Neural progenitor cell (in vitro differentiated cells): ENCODE data around the gene ARMH3. TPM values are rescaled to one million over a fixed set of nuclear protein-coding genes. Genes with fewer than 3 reads are reported as not detected.

Source experiments
- DNase-seq: peaks from one replicate; pipeline ENCODE4 v3.0.0-alpha.2; 2016; ENCODE audit warnings: low spot score
- H2AFZ ChIP-seq: fragments of 200-600 bp; sonication (generic); replicated peaks from 2 replicates; pipeline ENCODE4 v1.6.1; 2016; ENCODE audit warnings: antibody characterized with exemption
- H3F3A ChIP-seq: fragments of 200-600 bp; sonication (generic); 2 replicates; pipeline ENCODE4 v1.6.1; 2016; ENCODE audit warnings: antibody characterized with exemption, low read depth
- H3K27ac ChIP-seq: fragments of 200-600 bp; sonication (generic); 2 replicates; pipeline ENCODE4 v1.5.1; 2016; ENCODE audit warnings: mild to moderate bottlenecking
- H3K27me3 ChIP-seq: fragments of 200-600 bp; sonication (generic); 2 replicates; pipeline ENCODE4 v1.6.1; 2016; ENCODE audit warnings: mild to moderate bottlenecking, moderate library complexity
- H3K36me3 ChIP-seq: fragments of 200-600 bp; sonication (generic); 2 replicates; pipeline ENCODE4 v1.5.1; 2016
- H3K4me1 ChIP-seq: fragments of 200-600 bp; sonication (generic); 2 replicates; pipeline ENCODE4 v1.6.1; 2016; ENCODE audit warnings: mixed run types
- H3K4me2 ChIP-seq: fragments of 200-600 bp; sonication (generic); 2 replicates; pipeline ENCODE4 v1.6.1; 2016
- H3K4me3 ChIP-seq: fragments of 200-600 bp; sonication (generic); 2 replicates; pipeline ENCODE4 v1.5.1; 2016
- H3K79me2 ChIP-seq: fragments of 200-600 bp; sonication (generic); 2 replicates; pipeline ENCODE4 v1.6.1; 2016; ENCODE audit warnings: low read depth
- H3K9ac ChIP-seq: fragments of 200-600 bp; sonication (generic); 2 replicates; pipeline ENCODE4 v1.6.1; 2016
- H3K9me3 ChIP-seq: fragments of 200-600 bp; sonication (generic); 2 replicates; pipeline ENCODE4 v1.5.1; 2016; ENCODE audit warnings: low read depth
- H4K20me1 ChIP-seq: fragments of 200-600 bp; sonication (generic); 2 replicates; pipeline ENCODE4 v1.6.1; 2016; ENCODE audit warnings: low read depth
- H3K27ac Mint-ChIP-seq: 3 replicates; pipeline ENCODE4 v1.8.0; 2021; ENCODE audit warnings: mixed read lengths
- H3K27me3 Mint-ChIP-seq: 2 replicates; pipeline ENCODE4 v1.8.0; 2022; ENCODE audit warnings: low read depth, mild to moderate bottlenecking, inconsistent platforms, moderate library complexity, mixed read lengths; ENCODE audit not compliant: insufficient read depth
- H3K36me3 Mint-ChIP-seq: 3 replicates; pipeline ENCODE4 v1.8.0; 2021; ENCODE audit warnings: mixed read lengths
- H3K4me1 Mint-ChIP-seq: 3 replicates; pipeline ENCODE4 v1.8.0; 2021; ENCODE audit warnings: mixed read lengths
- H3K4me3 Mint-ChIP-seq: 3 replicates; pipeline ENCODE4 v1.8.0; 2021; ENCODE audit warnings: mild to moderate bottlenecking, moderate library complexity, mixed read lengths
- H3K9me3 Mint-ChIP-seq: 3 replicates; pipeline ENCODE4 v1.8.0; 2020; ENCODE audit warnings: mixed read lengths
- CTCF ChIP-seq: fragments of 200-600 bp; sonication (generic); IDR thresholded peaks from 2 replicates; pipeline ENCODE4 v1.5.1; 2017; ENCODE audit warnings: antibody characterized with exemption, mild to moderate bottlenecking
- EZH2 ChIP-seq: fragments of 200-600 bp; sonication (generic); IDR thresholded peaks from 2 replicates; pipeline ENCODE4 v1.6.1; 2017; ENCODE audit warnings: antibody characterized with exemption, mild to moderate bottlenecking, moderate library complexity
- EZH2phosphoT487 ChIP-seq: fragments of 200-600 bp; sonication (generic); IDR thresholded peaks from 2 replicates; pipeline ENCODE4 v1.6.1; 2017; ENCODE audit warnings: antibody characterized with exemption
- total RNA-seq: library from RNA; depleted of rRNA; stranded (reverse); fragments of >200 nt; gene quantifications from 2 replicates; pipeline ENCODE4 v1.2.3, GENCODE V29; 2015; ENCODE audit warnings: low replicate concordance

ARMH3 gene
- total RNA-seq, 1 donor from 2014 or later = 14.5 TPM

DNA sequence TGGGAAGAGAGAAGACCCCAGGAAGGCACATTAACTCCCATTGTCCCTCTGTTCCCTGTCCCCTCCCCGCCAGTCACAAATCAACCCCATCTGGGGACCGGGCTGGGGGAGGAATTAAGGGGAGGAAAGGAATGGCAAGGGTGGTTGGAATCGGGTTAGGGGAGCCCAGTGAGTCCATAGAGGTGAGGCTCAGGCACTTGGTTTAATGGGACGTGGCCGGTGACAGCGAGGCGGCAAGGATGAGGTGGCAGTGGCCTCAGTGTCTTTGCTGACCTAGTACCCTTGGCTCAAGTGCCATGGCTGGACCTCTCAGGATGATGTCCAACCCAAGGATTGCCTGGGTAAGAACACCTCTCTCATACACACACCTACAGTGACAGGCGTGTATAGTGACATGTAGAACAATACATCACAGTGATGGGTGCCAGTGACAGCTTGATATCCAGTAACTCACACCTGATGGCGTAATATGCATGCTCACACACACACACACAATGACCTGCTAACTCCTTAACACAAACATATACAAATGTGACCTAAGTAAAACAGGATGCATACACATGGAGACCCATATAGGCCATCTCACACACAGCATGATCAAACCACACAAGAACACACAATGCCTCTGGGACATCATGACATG lies 224.7 kb downstream of the ARMH3 start:
- peaks cover 34% of the 10 kb centered on the region for H3F3A ChIP-seq
- no peak for DNase-seq
- no peaks in the 10 kb centered on the region for H3K27me3 ChIP-seq
- H3K4me1 Mint-ChIP-seq = peaks cover 33% of the 10 kb centered on the region
- peak overlapping the region; percentile 32 for H2AFZ ChIP-seq
- H3K4me3 ChIP-seq = peak overlapping the region; percentile 50
- H3K27ac Mint-ChIP-seq = no peak overlapping the region
- H4K20me1 ChIP-seq = peaks cover 27% of the 10 kb centered on the region
- no peaks in the 10 kb centered on the region for H3K36me3 Mint-ChIP-seq
- TF ChIP-seq EZH2phosphoT487 (no peak), CTCF (no peak), EZH2 (no peak)
- no peak overlapping the region for H3K9ac ChIP-seq
- H3K4me2 ChIP-seq = peak overlapping the region; percentile 72
- no peaks in the 10 kb centered on the region for H3K9me3 ChIP-seq
- H3K9me3 Mint-ChIP-seq = no peaks in the 10 kb centered on the region
- no peaks in the 10 kb centered on the region for H3K36me3 ChIP-seq
- H3K79me2 ChIP-seq = no peaks in the 10 kb centered on the region
- H3K4me1 ChIP-seq = peaks cover 27% of the 10 kb centered on the region
- peak overlapping the region; percentile 77 for H3K4me3 Mint-ChIP-seq
- H3K27me3 Mint-ChIP-seq = peaks cover 11% of the 10 kb centered on the region
- H3K27ac ChIP-seq = no peak overlapping the region

DNA sequence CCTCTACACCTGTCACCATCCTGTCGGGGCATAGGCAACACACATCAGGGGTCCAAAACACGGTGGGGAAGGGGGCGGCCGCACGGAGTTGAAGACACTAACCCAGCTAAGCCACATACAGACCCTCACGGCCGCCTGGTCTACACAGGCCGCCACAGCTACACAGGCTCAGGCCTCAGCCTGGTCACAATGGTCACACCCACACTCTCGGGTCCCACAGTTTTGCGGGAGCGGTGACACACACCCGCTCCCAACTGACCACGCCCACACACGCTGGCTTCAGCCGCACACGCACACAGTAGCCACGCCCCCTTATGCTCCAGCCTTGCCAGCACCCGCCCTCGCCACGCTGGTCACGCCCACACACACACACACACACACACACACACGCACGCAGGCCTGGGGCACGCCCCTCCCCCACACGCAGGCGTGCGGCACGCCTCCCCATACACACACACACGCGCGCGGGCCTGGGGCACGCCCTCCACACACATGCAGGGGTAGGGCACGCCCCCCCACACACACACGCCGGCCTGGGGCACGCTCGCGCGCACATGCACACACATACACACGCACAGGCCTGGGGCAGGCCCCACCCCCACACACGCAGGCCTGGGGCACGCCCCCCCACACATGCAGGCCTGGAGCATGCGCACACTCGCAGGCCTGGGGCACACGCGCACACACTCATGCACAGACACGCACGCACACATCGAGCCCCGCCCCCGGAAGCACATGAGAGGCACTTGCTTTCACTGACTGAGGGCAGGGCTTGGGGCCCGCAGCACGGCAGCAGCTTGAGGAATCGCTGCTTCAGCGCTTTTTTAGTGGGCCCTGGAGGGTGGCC lies 225.4 kb downstream of the ARMH3 start:
- peaks cover 23% of the 10 kb centered on the region for H4K20me1 ChIP-seq
- TF ChIP-seq EZH2 = no peak
- no peak for TF ChIP-seq CTCF
- TF ChIP-seq EZH2phosphoT487 = no peak
- Mint-ChIP-seq H3K4me3 (peak overlapping the region; percentile 77), H3K4me1 (peaks cover 28% of the 10 kb centered on the region), H3K36me3 (no peaks in the 10 kb centered on the region), H3K9me3 (no peaks in the 10 kb centered on the region), H3K27ac (no peak overlapping the region), H3K27me3 (peaks cover 11% of the 10 kb centered on the region)
- no peak overlapping the region for H3K27ac ChIP-seq
- H3K4me1 ChIP-seq = peaks cover 19% of the 10 kb centered on the region
- DNase-seq = peak; percentile 95
- H3K27me3 ChIP-seq = no peaks in the 10 kb centered on the region
- no peaks in the 10 kb centered on the region for H3K79me2 ChIP-seq
- H3K36me3 ChIP-seq = no peaks in the 10 kb centered on the region
- peak overlapping the region; percentile 32 for H2AFZ ChIP-seq
- peak overlapping the region; percentile 50 for H3K4me3 ChIP-seq
- no peak overlapping the region for H3K9ac ChIP-seq
- no peaks in the 10 kb centered on the region for H3K9me3 ChIP-seq
- peak overlapping the region; percentile 72 for H3K4me2 ChIP-seq
- H3F3A ChIP-seq = peaks cover 31% of the 10 kb centered on the region

DNA sequence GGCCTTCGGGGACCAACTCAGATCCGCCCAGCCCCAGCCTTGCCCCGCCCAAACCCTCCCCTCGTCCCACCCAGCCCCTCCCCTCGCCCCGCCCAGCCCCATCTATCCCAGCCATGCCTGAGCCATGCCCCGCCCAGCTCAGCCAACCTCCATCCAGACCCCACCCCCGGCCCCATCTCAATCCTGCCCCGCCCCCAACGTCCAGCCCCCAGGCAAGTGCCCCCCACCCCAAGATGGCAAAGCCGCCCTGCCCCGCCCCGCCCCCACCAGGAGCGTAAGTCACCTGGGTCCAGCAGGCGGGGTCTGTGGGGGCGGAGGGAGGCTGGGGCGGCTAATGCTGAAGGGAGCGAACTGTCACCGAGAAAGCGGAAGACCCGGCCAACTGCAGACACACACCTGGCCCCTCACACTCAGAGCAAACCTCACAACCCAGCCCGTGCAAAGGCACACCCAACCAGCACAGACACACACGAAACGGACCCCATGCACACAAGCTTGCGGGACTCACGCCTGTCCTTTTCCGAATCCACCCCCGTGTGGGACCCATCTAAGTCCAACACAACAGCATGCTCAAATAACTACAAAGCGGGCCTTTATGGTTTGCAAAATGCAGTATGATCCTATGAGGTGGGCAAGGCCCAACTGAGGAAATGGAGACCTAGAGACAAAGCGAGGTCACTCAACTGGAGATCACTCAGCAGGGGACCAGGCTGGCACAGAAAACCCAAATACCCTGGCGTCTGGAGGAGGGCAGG lies 226.2 kb downstream of the ARMH3 start:
- H3K27me3 Mint-ChIP-seq = peaks cover 11% of the 10 kb centered on the region
- no peak overlapping the region for H3K27ac Mint-ChIP-seq

More for the DNA sequence above, 226.2 kb downstream of the ARMH3 start:
- Histone ChIP-seq H4K20me1 (peaks cover 23% of the 10 kb centered on the region), H3K79me2 (no peaks in the 10 kb centered on the region), H3K4me2 (peak overlapping the region; percentile 78), H3F3A (peaks cover 29% of the 10 kb centered on the region), H3K4me3 (peak overlapping the region; percentile 50), H3K9me3 (no peaks in the 10 kb centered on the region), H3K27ac (no peak overlapping the region), H3K9ac (no peak overlapping the region), H3K4me1 (peaks cover 15% of the 10 kb centered on the region), H3K36me3 (no peaks in the 10 kb centered on the region), H3K27me3 (no peaks in the 10 kb centered on the region), H2AFZ (no peak overlapping the region)
- TF ChIP-seq EZH2 = no peak
- no peak for TF ChIP-seq CTCF
- TF ChIP-seq EZH2phosphoT487 = no peak
- DNase-seq = peak; percentile 92
- H3K36me3 Mint-ChIP-seq = no peaks in the 10 kb centered on the region
- peak overlapping the region; percentile 77 for H3K4me3 Mint-ChIP-seq
- H3K9me3 Mint-ChIP-seq = no peaks in the 10 kb centered on the region
- H3K4me1 Mint-ChIP-seq = peaks cover 23% of the 10 kb centered on the region
